Posterior cingulate gyrus (tissue), 11 donors: ENCODE measurements around the gene TARM1.
"Not testable (repeated sequence)": the region's sequence is repeated elsewhere in the genome, so short reads cannot be mapped to it uniquely, and the experiment has no call there.

Experiments used
- DNase-seq, 10 donors: peaks; one replicate each; pipeline versions ENCODE4 v3.0.0 to v3.0.0-alpha.2; 2020 to 2021; ENCODE audit warnings: mixed read lengths in 3 of 10
- intact Hi-C: fragments of 100-400 bp; cut with DNase I; formaldehyde crosslinking; loops from one replicate; pipeline ENCODE4 v1.15.1; 2023

The TARM1 gene

DNA sequence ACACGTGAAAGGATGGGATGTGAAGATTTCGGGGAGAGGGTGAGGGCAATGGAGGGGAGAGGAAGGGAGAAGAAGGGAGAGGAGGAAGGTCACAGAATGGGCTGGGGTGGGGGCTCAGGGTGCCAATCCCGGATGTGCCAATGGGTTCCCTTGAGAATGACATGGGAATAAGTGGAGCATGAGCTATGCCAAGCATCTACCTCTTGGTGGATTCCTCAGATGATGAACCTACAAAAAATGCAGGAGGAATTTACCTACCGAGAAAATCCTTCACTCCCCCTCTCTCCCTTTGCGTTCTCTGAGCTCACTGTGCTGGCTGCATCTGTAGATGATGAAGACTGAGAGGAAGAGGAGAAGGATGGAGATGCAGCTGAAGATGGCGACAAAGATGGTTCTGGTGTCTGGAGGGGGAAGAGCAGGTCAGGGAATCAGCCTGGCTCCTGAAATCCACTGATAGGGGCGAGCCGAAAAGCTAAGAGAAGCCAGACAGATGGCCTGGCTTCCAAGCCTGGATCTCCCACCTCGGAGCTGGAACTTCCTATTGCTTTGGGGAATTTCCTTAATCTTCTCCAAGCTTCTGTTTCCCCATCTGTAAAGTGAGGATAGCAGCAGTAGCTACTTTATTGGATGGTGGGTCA, 39.1 kb downstream of the TARM1 start:
- intact Hi-C loops = no loop called here
- DNase-seq = no peak

- DNase-seq = no peak
- intact Hi-C loops = no loop called here
Observed at GRCh38 chr19:54040003-54040402, 41.2 kb downstream of the TARM1 start.

- intact Hi-C loops, DNase-seq: not testable (repeated sequence)
Observed at GRCh38 chr19:54036542-54036941, 44.6 kb downstream of the TARM1 start.

GRCh38 chr19:54035215-54036178, 45.7 kb downstream of the TARM1 start:
- peak in 5 of 10 donors; percentile 27 to 84 (median 51) for DNase-seq
- intact Hi-C loops = no loop called here

DNA sequence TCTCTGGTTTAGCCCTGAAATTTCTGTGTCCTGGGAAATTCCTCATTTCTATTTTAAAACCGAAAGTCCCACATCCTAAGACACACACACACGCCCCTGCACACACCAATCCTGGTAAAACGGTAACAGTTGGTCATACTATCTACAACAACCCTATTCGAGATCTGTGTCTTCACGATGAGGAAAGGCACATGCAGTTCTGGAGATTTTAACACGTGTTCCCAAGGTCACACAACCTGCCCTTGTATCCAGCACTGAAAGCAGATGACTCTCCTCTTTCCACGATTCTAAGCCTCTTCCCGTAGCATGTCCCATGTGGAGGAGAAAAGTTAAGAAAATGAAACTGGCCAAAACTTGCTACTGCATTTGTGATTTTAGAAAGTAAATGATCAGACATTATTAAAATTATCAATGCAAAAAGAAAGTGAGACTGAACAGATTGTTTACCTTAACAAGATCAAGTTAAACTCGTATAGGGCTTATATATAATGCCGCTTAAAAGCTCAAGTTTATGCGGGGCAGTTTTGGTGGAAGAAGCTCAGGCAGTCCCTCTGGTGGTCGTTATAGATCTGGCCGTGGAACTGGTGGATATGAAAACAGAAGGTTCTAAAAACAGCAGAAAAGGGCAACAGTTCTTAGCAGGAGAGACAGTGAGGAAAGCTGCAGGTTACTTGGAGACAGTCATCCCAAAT, 50.1 kb downstream of the TARM1 start:
- DNase-seq = peak in 1 of 10 donors; percentile 18
- intact Hi-C loops = loop anchor here (5.0 kb wide), 1 partner anchor 239 kb away; no protein-coding TSS in a partner anchor

GRCh38 chr19:54029930-54030490, 51.2 kb downstream of the TARM1 start:
- intact Hi-C loops = loop anchor here (5.0 kb wide), 1 partner anchor 238 kb away; no protein-coding TSS in a partner anchor
- DNase-seq = peak in 6 of 10 donors; percentile 52 to 92 (median 68)

DNA sequence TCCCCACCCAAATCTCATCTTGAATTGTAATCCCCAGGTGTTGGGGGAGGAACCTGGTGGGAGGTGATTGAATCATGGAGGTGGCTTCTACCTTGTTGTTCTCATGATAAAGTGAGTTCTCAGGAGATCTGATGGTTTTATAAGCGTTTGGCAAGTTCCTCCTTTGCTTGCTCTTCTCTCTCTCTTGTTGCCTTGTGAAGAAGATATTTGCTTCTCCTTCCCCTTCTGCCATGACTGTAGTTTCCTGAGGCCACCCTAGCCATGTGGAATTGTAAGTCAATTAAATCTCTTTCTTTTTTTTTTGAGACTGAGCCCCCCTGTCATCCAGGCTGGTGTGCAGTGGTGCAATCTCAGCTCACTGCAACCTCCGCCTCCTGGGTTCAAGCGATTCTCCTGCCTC, 51.9 kb downstream of the TARM1 start:
- peak in 1 of 10 donors; percentile 2 for DNase-seq
- intact Hi-C loops = no loop called here

DNA sequence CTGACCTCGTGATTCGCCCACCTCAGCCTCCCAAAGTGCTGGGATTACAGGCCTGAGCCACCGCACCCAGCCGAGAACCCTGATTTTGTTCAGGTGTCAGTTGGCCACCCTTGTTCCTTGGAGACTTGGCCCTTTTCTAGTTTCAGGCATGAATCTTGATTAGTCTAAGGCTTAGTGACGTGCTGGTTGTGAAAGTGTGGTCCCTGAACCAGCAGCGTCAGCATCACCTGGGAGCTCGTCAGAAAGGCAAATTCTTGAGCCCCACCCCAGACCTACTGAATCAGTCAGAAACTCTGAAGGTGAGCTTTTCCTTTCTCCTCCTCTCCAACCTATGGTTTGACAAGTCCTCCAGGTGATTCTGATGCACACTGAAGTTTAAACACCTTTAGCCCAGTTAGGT, 54.5 kb downstream of the TARM1 start:
- intact Hi-C loops = no loop called here
- peak in 2 of 10 donors; percentile 10 to 35 for DNase-seq

DNA sequence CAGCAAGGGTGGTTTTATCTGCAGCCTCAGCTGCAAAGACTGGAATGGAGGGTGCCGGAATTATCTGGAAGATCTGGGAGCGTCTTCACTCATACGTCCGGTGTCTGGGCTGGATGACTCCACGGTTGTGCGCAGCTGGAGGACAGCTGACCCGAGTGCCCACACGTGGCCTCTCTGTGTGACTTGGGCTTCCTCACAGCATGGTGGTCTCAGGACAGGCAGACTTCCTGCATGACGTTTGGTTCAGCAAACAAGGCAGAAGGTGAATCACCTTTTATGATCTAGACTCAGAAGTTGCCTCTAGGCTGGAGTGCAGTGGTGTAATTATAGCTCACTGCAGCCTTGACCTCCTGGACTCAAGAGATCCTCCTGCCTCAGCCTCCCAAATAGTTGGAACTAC, 56.5 kb downstream of the TARM1 start:
- DNase-seq = peak in 1 of 10 donors; percentile 32
- intact Hi-C loops = loop anchor here (1.0 kb wide), 2 partner anchors 118 to 182 kb away; no protein-coding TSS in a partner anchor

DNA sequence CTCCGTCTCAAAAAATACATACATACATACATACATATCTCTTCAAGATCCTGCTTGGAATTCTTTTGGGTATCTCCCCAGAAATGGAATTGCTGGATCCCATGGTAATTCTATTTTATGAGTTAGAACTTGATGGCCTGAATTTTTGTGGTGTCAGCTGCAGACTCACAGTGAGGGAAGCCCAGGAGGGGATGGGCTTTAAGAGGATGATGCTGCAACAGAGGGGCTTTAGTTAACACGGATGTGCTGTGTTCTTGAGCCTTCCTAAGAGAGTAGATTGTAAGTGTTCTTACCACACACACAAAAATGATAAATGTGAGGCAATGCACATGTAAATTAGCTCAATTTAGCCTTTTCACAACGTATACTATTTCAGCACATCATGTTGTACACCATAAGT, 58.0 kb downstream of the TARM1 start:
- no peak for DNase-seq
- intact Hi-C loops = no loop called here

DNA sequence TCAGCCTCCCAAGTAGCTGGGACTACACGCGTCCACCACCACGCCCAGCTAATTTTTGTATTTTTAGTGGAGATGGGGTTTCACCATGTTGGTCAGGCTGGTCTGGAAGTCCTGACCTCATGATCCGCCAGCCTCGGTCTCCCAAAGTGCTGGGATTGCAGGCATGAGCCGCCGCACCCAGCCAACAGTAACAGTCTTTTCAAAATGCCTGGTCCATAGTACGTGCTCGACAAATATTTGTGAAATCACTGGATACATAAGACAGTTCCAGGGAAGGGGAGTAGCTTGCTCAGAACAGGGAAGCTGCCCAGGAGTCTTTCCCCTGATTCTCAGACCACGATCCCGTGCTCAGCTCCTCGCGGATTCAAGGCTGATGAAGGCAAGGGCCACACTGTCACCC, 59.2 kb downstream of the TARM1 start:
- intact Hi-C loops = no loop called here
- peak in 2 of 10 donors; percentile 5 to 72 for DNase-seq

GRCh38 chr19:54021363-54021762, 59.8 kb downstream of the TARM1 start:
- peak in 1 of 10 donors; percentile 25 for DNase-seq
- intact Hi-C loops = no loop called here
